H1 (cell line): ENCODE results near the gene CGNL1. TPM values are rescaled to one million over a fixed set of nuclear protein-coding genes. Genes with fewer than 3 reads are reported as not detected.

Experiments
- CTCF ChIA-PET: fragments of 300-600 bp; sonication (Branson Sonifier 250); formaldehyde crosslinking; loops from one replicate; lab custom pipeline; 2021; ENCODE audit not compliant: partially characterized antibody; lab: Charles Lee
- POLR2A ChIA-PET: fragments of 300-600 bp; sonication (Branson Sonifier 250); formaldehyde crosslinking; loops from one replicate; lab custom pipeline; 2021; ENCODE audit warnings: inconsistent platforms; ENCODE audit not compliant: partially characterized antibody; lab: Charles Lee
- DNase-seq, 2 experiments: peaks; one replicate each; pipeline versions ENCODE4 v3.0.0 to v3.0.0-alpha.2; 2010 to 2022; ENCODE audit warnings: low spot score in 2 of 2, low read depth in 1 of 2, mixed read lengths in 1 of 2
- FAIRE-seq: peaks from 2 replicates; lab custom pipeline; 2011; peaks lifted over from hg19 to GRCh38; lab: Jason Lieb, UNC
- H2AFZ ChIP-seq: 2 replicates; pipeline ENCODE4 v1.8.1; 2012; ENCODE audit warnings: low read length, inconsistent platforms
- H2AK5ac ChIP-seq: 2 replicates; pipeline ENCODE4 v1.6.1; 2013; ENCODE audit warnings: low read depth, low read length
- H2BK120ac ChIP-seq: replicated peaks from 2 replicates; pipeline ENCODE3; 2013; ENCODE audit warnings: low read depth, low read length, inconsistent platforms
- H2BK12ac ChIP-seq: 2 replicates; pipeline ENCODE4 v1.6.1; 2013; ENCODE audit warnings: low read depth, low read length
- H2BK15ac ChIP-seq: 2 replicates; pipeline ENCODE4 v1.6.1; 2013; ENCODE audit warnings: low read length
- H2BK20ac ChIP-seq: 2 replicates; pipeline ENCODE4 v1.6.1; 2013; ENCODE audit warnings: low read length
- H2BK5ac ChIP-seq: 2 replicates; pipeline ENCODE4 v1.6.1; 2013; ENCODE audit warnings: low read depth, low read length
- H3K14ac ChIP-seq: 2 replicates; pipeline ENCODE4 v1.6.1; 2013; ENCODE audit warnings: inconsistent platforms; ENCODE audit not compliant: insufficient read length
- H3K18ac ChIP-seq: 2 replicates; pipeline ENCODE4 v1.6.1; 2013; ENCODE audit warnings: low read length; ENCODE audit errors: extremely low read depth
- H3K23ac ChIP-seq: 2 replicates; pipeline ENCODE4 v1.6.1; 2013; ENCODE audit warnings: inconsistent platforms; ENCODE audit not compliant: insufficient read length
- H3K23me2 ChIP-seq: 2 replicates; pipeline ENCODE4 v1.6.1; 2013; ENCODE audit warnings: low read depth, low read length
- H3K27ac ChIP-seq: 2 replicates; pipeline ENCODE4 v1.6.1; 2011; ENCODE audit warnings: low read depth, low read length, inconsistent platforms
- H3K27me3 ChIP-seq, 4 experiments: replicated peaks in 1 of 4; 1 replicate in 1 of 4; 2 replicates in 3 of 4; pipeline versions ENCODE4 v1.6.1 to v1.8.1; 2011 to 2013; ENCODE audit warnings: low read length in 3 of 4, mild to moderate bottlenecking in 3 of 4, inconsistent platforms in 2 of 4, mixed read lengths in 2 of 4, moderate library complexity in 1 of 4; ENCODE audit not compliant: control insufficient read depth in 3 of 4, insufficient read depth in 3 of 4; ENCODE audit errors: extremely low read depth in 1 of 4
- H3K36me3 ChIP-seq, 4 experiments: 2 replicates each; pipeline versions ENCODE4 v1.6.1 to v1.8.1; 2011 to 2013; ENCODE audit warnings: mild to moderate bottlenecking in 4 of 4, low read length in 3 of 4, moderate library complexity in 2 of 4, control low read depth in 1 of 4, inconsistent platforms in 1 of 4; ENCODE audit not compliant: insufficient read depth in 4 of 4, control insufficient read depth in 2 of 4
- H3K4ac ChIP-seq: replicated peaks from 2 replicates; pipeline ENCODE3; 2013; ENCODE audit warnings: low read length, low read depth, mixed read lengths, inconsistent platforms; ENCODE audit not compliant: insufficient read length
- H3K4me1 ChIP-seq, 4 experiments: replicated peaks in 1 of 4; 1 replicate in 1 of 4; 2 replicates in 3 of 4; pipeline versions ENCODE4 v1.6.1 to v1.8.1; 2011 to 2013; ENCODE audit warnings: low read length in 3 of 4, inconsistent platforms in 2 of 4, mixed read lengths in 1 of 4; ENCODE audit not compliant: insufficient read depth in 4 of 4, control insufficient read depth in 3 of 4
- H3K4me2 ChIP-seq, 2 experiments: 2 replicates each; pipeline versions ENCODE4 v1.6.1 to v1.8.1; 2011 to 2013; ENCODE audit warnings: low read depth in 2 of 2, low read length in 2 of 2, control low read depth in 1 of 2, inconsistent platforms in 1 of 2, mild to moderate bottlenecking in 1 of 2; ENCODE audit not compliant: insufficient read depth in 1 of 2
- H3K4me3 ChIP-seq, 4 experiments: fragments of 200-600, 300-600 bp in 1 of 4; sonication (generic), shearing (Covaris generic), sonication (Bioruptor Twin) in 1 of 4; 2 replicates each; pipeline versions ENCODE4 v1.5.1 to v1.8.1; 2011 to 2016; ENCODE audit warnings: low read length in 4 of 4, low read depth in 3 of 4, control low read depth in 2 of 4, inconsistent platforms in 2 of 4, mild to moderate bottlenecking in 2 of 4, mixed read lengths in 1 of 4, moderate library complexity in 1 of 4; ENCODE audit not compliant: insufficient read depth in 2 of 4; ENCODE audit errors: extremely low read depth in 1 of 4
- H3K56ac ChIP-seq: replicated peaks from 2 replicates; pipeline ENCODE3; 2013; ENCODE audit warnings: low read depth, mild to moderate bottlenecking, mixed read lengths, low read length, inconsistent platforms; ENCODE audit not compliant: insufficient read length
- H3K79me1 ChIP-seq: 2 replicates; pipeline ENCODE4 v1.6.1; 2013; ENCODE audit warnings: low read depth, low read length, control low read depth
- H3K79me2 ChIP-seq, 2 experiments: 2 replicates each; pipeline versions ENCODE4 v1.6.1 to v1.8.1; 2012 to 2013; ENCODE audit warnings: low read length in 2 of 2, mild to moderate bottlenecking in 2 of 2, inconsistent platforms in 1 of 2; ENCODE audit not compliant: insufficient read depth in 2 of 2, control insufficient read depth in 1 of 2
- H3K9ac ChIP-seq, 4 experiments: replicated peaks in 1 of 4; 1 replicate in 1 of 4; 2 replicates in 3 of 4; pipeline versions ENCODE4 v1.6.1 to v1.8.1; 2011 to 2013; ENCODE audit warnings: low read depth in 3 of 4, low read length in 3 of 4, control low read depth in 2 of 4, mild to moderate bottlenecking in 2 of 4, moderate library complexity in 2 of 4, inconsistent platforms in 1 of 4; ENCODE audit errors: extremely low read depth in 1 of 4
- H3K9me3 ChIP-seq, 2 experiments: 2 replicates each; pipeline versions ENCODE4 v1.6.1 to v1.8.1; 2012 to 2013; ENCODE audit warnings: mild to moderate bottlenecking in 2 of 2, moderate library complexity in 2 of 2, control low read depth in 1 of 2, inconsistent platforms in 1 of 2, low read depth in 1 of 2, low read length in 1 of 2, mixed read lengths in 1 of 2; ENCODE audit not compliant: insufficient read depth in 2 of 2
- H4K20me1 ChIP-seq, 2 experiments: replicated peaks in 1 of 2; 2 replicates each; pipeline versions ENCODE3 to v1.8.1; 2011 to 2013; ENCODE audit warnings: inconsistent platforms in 2 of 2, low read length in 2 of 2, mild to moderate bottlenecking in 1 of 2; ENCODE audit not compliant: insufficient read depth in 2 of 2, control insufficient read depth in 1 of 2
- H4K5ac ChIP-seq: 2 replicates; pipeline ENCODE4 v1.6.1; 2013; ENCODE audit warnings: low read length, low read depth, mixed read lengths, inconsistent platforms; ENCODE audit not compliant: insufficient read length
- H4K8ac ChIP-seq: 2 replicates; pipeline ENCODE4 v1.8.0; 2013; ENCODE audit warnings: mild to moderate bottlenecking, moderate library complexity, low read length, inconsistent platforms; ENCODE audit not compliant: insufficient read depth; ENCODE audit errors: extremely low read depth
- H4K91ac ChIP-seq: replicated peaks from 2 replicates; pipeline ENCODE3; 2013; ENCODE audit warnings: low read length, mixed read lengths, inconsistent platforms; ENCODE audit not compliant: insufficient read length
- ASH2L ChIP-seq: fragments of 200-600, 300-600 bp; sonication (generic); IDR thresholded peaks from one replicate; pipeline ENCODE4 v1.7.1; 2017; ENCODE audit warnings: low read length
- CBX8 ChIP-seq: fragments of 300-800, 300-1000 bp; sonication (generic); IDR thresholded peaks from 2 replicates; pipeline ENCODE4 v1.7.1; 2016; ENCODE audit warnings: low read depth, low read length, borderline replicate concordance
- CEBPB ChIP-seq: IDR thresholded peaks from 2 replicates; pipeline ENCODE4 v1.6.1; 2012; ENCODE audit warnings: low read depth, low read length
- CHD1 ChIP-seq: IDR thresholded peaks from 2 replicates; pipeline ENCODE4 v1.6.1; 2012; ENCODE audit warnings: low read depth, low read length, improper control_type of control experiment
- EZH2 ChIP-seq: fragments of 200-600 bp; sonication (generic); IDR thresholded peaks from 2 replicates; pipeline ENCODE4 v1.7.1; 2012; ENCODE audit warnings: low read depth, mild to moderate bottlenecking, moderate library complexity, low read length, inconsistent platforms; ENCODE audit not compliant: severe bottlenecking
- MAFK ChIP-seq: IDR thresholded peaks from 2 replicates; pipeline ENCODE4 v1.6.1; 2012; ENCODE audit warnings: low read depth, mild to moderate bottlenecking, improper control_type of control experiment, low read length
- NRF1 ChIP-seq: IDR thresholded peaks from 2 replicates; pipeline ENCODE4 v1.6.1; 2011; ENCODE audit warnings: mild to moderate bottlenecking, low read depth, low read length, improper control_type of control experiment
- PHF8 ChIP-seq: fragments of 200-600 bp; sonication (generic); conservative IDR thresholded peaks from 2 replicates; pipeline ENCODE4 v1.7.1; 2012; ENCODE audit warnings: low read depth, mild to moderate bottlenecking, inconsistent platforms, low read length, moderate library complexity
- POLR2AphosphoS5 ChIP-seq: IDR thresholded peaks from 2 replicates; pipeline ENCODE4 v1.6.1; 2011; ENCODE audit warnings: low read depth, low read length
- RFX5 ChIP-seq: IDR thresholded peaks from 2 replicates; pipeline ENCODE4 v1.6.1; 2011; ENCODE audit warnings: low read depth, low read length, improper control_type of control experiment, borderline replicate concordance
- RNF2 ChIP-seq: fragments of 200-900, 300-1000 bp; sonication (generic); IDR thresholded peaks from 2 replicates; pipeline ENCODE4 v1.7.1; 2016; ENCODE audit warnings: borderline replicate concordance, low read depth, mild to moderate bottlenecking, antibody characterized with exemption, low read length; ENCODE audit not compliant: poor library complexity, severe bottlenecking; ENCODE audit errors: missing control alignments
- SIX5 ChIP-seq: IDR thresholded peaks from 2 replicates; pipeline ENCODE4 v1.6.1; 2011; ENCODE audit warnings: mild to moderate bottlenecking, low read depth, low read length
- SP2 ChIP-seq: IDR thresholded peaks from 2 replicates; pipeline ENCODE4 v1.6.1; 2012; ENCODE audit warnings: mild to moderate bottlenecking, low read length, inconsistent platforms
- TAF1 ChIP-seq: IDR thresholded peaks from 2 replicates; pipeline ENCODE4 v1.6.1; 2011; ENCODE audit warnings: mild to moderate bottlenecking, low read depth, low read length
- ZNF274 ChIP-seq: IDR thresholded peaks from 2 replicates; pipeline ENCODE4 v1.7.0; 2012; ENCODE audit warnings: low read length, borderline replicate concordance; ENCODE audit errors: extremely low read depth
- WGBS, 2 experiments: shearing (Covaris generic) in 1 of 2; methylation state at CpG; one replicate each; pipeline versions ENCODE4 v1.1.6 to v1.1.7; 2013 to 2015; ENCODE audit warnings: low lambda C conversion rate in 2 of 2, mixed read lengths in 2 of 2, inconsistent platforms in 1 of 2, low coverage in 1 of 2, missing lambda C conversion rate in 1 of 2; ENCODE audit not compliant: insufficient replicate concordance in 2 of 2, insufficient coverage in 1 of 2, insufficient read length in 1 of 2; ENCODE audit errors: extremely low coverage in 1 of 2, missing lambda C conversion rate in 1 of 2; 5-methylcytosine and 5-hydroxymethylcytosine counted together
- polyA plus RNA-seq, 7 experiments: library from polyadenylated mRNA; depleted of rRNA in 3 of 7; stranded (reverse) in 5 of 7; unstranded in 2 of 7; fragments of >200 nt in 5 of 7; fragments of 200-250 nt in 2 of 7; gene quantifications; 1 replicate in 5 of 7; 2 replicates in 1 of 7; 4 replicates in 1 of 7; pipeline versions ENCODE4 v1.2.1 to v1.2.3, GENCODE V29; 2011 to 2013; ENCODE audit warnings: missing spikeins in 2 of 7, mixed read lengths in 2 of 7
- total RNA-seq: library from RNA; stranded (reverse); fragmentation: NEBNext Ultra II Directional; extraction: Animal tissue kit (Norgen Biotek cat#: 25700); gene quantifications from 2 replicates; pipeline ENCODE4 v1.2.1, GENCODE V29; 2021

The CGNL1 gene
- total and polyA plus RNA-seq, 2 of the 8 experiments (the other 6 are each of a cell fraction or from before 2014, with no cell fraction given) = 21.8 to 75.6 TPM

DNA sequence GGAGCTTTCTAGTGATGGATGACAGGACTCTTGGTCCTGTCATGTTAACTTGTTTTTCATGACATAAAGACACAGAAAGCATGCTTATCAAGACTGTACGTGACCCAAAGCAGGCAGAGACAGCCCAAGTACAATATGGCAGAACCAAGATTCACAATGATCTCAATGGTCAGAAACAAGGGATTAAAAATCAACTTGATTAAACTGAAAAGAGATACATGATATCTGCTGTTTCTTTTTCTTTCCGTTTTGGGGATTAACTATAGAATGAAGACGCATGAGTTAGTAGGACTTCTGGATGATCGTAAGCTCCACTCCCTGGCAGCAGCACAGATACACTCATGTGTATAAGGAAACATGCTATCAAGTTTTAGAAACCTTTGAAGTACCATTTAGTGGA is 117.0 kb downstream of the CGNL1 start:
- DNase-seq (no peak), FAIRE-seq (no peak)
- Histone ChIP-seq H2BK15ac (no peak overlapping the region), H4K5ac (no peak overlapping the region), H3K4me1 (no peaks in the 10 kb centered on the region; a peak in 1 of 7 replicates), H3K9ac (no peak overlapping the region), H3K27ac (no peak overlapping the region), H3K36me3 (peaks cover 0 to 6% (median 0%) of the 10 kb centered on the region in 4 experiments; a peak in 4 of 8 replicates), H2BK120ac (no peak overlapping the region), H3K14ac (no peak overlapping the region), H3K4me3 (no peak overlapping the region), H3K79me1 (peaks cover 2% of the 10 kb centered on the region; the same call in 1 of the 2 replicates), H3K4ac (no peak overlapping the region), H2AFZ (no peak overlapping the region), H4K8ac (no peak overlapping the region), H3K4me2 (no peak overlapping the region), H3K18ac (no peak overlapping the region), H3K9me3 (no peaks in the 10 kb centered on the region), H2BK12ac (no peak overlapping the region), H4K20me1 (peaks cover 0 to 1% of the 10 kb centered on the region in 2 experiments), H2BK5ac (no peak overlapping the region), H2AK5ac (no peak overlapping the region), H2BK20ac (no peak overlapping the region), H3K27me3 (no peaks in the 10 kb centered on the region), H3K23me2 (no peaks in the 10 kb centered on the region), H4K91ac (no peak overlapping the region), H3K56ac (no peak overlapping the region), H3K23ac (no peak overlapping the region), H3K79me2 (no peaks in the 10 kb centered on the region)
- POLR2A ChIA-PET = no interaction called here
- CTCF ChIA-PET = interaction anchor here (2.1 to 11.0 kb wide), 2 partner anchors 10 to 48 kb away, joined by 7 to 114 read pairs; no protein-coding TSS in a partner anchor
- 93% methylated on average over 4 of the region's 4 CpGs; no CpG with 5 or more reads in 1 of the 2 experiments for WGBS, 2 experiments
- TF ChIP-seq MAFK = no peak
- no peak for TF ChIP-seq CBX8
- TF ChIP-seq SIX5 = no peak
- TF ChIP-seq PHF8 = no peak
- TF ChIP-seq POLR2AphosphoS5 = no peak
- TF ChIP-seq ZNF274 = no peak
- TF ChIP-seq CEBPB = no peak
- no peak for TF ChIP-seq RFX5
- no peak for TF ChIP-seq CHD1
- TF ChIP-seq RNF2 = no peak
- TF ChIP-seq EZH2 = no peak
- TF ChIP-seq NRF1 = no peak
- no peak for TF ChIP-seq SP2
- TF ChIP-seq ASH2L = no peak
- TF ChIP-seq TAF1 = no peak
